NCI-H2196 treated with DMSO at 0.1 percent for 48 hours (cell line): ENCODE measurements around the gene SGK1.
A peak's percentile ranks its signal among the peaks of the same experiment; 100 is the strongest.
"Not testable (repeated sequence)": the region's sequence is repeated elsewhere in the genome, so short reads cannot be mapped to it uniquely, and the experiment has no call there.

ENCODE experiments used
- DNase-seq: peaks from one replicate; lab custom pipeline; 2025; ENCODE audit not compliant: unreplicated experiment; lab: John Stamatoyannopoulos, UW

SGK1 gene

DNA sequence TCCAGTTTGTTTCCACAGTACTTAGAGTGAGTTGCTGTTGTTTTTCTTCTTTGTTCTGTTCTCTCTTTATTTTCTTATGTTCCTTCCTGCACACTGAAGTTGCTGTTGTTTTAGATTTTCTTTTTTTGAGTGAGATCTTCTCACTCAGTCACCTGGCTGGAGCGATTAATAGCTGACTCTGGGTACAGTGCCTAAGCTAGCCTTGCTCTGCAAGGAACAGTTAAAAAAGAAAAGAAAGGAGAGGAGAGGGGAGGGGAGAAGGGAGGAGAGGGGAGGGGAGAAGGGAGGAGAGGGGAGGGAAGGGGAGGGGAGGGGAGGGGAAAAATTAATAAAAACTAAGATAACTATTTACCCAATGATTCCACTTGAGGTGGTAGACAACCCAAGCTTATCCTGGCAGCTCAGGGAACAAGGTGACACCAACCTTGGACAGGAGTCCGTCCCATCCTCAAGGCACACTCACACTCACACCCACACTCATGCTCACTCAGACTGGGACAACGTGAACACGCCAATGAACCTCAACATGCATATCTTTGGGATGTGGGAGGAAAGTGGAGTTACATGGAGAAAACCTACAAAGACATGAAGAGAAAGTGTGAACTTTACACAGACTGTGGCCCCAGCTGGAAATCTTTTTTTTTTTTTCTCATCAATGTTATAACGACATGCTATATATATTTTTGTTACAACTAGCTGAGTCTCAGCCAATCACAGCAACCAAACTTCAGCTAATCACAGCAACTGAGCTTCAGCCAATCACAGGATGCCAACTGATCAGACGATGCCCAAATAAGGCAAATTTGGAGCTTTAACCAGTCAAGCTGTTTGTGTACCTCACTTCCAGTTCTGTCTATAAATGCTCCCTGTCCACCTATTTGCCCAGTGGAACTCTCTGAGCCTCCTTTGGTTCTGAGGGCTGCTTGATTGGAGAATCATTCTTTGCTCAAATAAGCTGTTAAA is 124.1 kb downstream of the SGK1 start:
- DNase-seq: no peak

DNA sequence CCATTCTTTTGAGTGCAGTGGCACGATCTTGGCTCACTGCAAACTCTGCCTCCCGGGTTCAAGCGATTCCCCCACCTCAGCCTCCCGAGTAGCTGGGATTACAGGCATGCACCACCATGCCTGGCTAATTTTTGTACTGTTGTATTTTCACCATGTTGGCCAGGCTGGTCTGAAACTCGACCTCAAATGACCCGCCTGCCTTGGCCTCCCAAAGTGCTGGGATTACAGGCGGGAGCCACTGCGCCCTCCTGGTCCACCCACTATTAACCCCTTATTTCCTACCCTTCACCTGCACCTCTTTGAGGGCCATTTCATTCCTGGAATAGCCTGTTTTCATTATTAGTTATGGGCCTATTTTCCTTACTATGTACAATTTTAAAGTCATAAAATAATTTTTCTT is 125.3 kb downstream of the SGK1 start:
- not testable (repeated sequence) for DNase-seq

DNA sequence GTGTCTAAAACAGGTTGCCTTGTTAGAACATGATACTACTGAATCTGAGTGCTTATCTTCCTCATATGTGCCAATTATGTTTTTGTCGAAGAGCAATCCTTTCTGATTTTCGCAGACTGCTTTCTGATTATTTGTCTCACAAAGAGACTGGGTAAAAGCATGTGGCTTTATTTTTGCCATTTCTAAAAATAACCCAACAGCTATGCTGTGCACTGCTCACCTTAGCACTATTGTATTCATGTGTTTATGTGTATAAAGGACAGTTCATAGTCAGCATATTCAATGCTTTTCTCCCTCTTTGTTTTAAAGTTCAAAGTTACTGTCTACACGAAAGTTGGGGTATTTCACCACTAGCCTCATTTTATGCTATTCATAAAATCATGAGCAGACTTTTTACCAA is 127.0 kb downstream of the SGK1 start:
- DNase-seq: no peak

DNA sequence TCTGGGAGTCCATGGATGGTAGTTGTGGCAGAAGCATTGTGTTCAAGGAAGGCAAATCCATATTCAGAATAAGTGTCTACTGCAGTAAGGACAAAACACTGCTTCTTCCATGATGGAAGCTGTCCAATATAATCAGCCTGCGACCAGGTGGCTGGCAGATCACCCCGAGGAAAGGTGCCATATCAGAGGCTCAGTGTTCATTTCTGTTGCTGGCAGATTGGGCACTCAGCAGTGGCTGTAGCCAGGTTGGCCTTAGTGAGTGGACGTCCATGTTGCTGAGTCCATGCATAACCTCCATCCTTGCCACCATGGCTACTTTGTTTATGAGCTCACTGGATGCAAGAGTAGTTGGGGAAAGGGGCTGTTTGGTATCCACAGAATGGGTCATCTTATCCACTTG is 130.2 kb downstream of the SGK1 start:
- DNase-seq: no peak

DNA sequence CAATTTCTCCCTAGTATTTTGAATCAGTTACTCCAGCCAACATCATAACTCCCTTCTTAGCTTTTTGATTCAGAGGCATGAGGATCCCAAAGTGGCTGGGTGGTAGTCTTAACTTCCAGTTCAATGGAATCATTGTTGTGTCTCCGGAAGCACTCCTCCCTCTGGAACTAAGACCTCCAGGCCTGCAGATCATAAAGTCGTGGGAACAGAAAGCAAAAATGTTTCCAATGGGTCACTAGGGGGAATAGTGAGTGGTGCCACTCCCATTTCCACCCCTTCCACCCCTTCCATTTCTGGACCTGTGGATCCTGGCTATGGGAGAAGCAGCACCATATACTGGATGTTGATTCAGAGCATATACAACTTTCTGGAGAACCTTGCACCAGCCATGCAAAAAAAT is 130.8 kb downstream of the SGK1 start:
- no peak for DNase-seq

DNA sequence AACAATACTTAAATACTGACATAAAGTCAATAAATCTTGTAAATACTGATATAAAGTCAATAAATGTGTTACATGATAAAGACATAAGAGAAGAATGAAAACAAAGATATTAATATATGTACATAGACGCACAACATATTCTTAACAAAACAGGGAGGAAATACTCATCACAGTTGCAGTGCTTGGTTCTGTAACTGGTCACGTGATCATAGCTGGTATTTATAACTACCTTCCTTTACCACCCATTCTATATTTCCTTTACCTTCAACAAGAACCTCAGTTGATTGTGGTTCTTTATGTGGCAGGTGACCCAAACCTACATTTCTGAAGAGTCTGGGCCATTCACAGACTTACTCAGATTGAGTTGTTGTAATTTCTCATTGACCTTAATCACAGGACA is 131.6 kb downstream of the SGK1 start:
- DNase-seq: no peak

DNA sequence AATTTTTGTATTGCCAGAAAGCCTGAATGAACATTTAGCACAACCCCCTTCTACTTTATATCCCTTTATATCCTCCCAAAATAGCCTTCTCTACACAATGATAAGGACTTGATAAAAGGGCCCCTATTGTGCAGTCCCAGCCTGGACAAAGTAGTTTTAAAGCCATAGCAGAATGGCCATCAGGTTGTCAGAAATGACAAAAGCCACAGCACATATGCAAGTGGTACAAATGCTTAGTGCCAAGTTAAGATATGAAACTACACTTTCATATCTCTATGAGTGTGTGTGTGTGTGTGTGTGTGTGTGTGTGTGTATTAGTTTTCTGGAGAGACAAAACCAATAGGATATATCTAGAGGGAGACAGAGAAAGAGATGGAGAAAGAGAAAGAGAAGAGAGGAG is 132.6 kb downstream of the SGK1 start:
- DNase-seq: no peak

GRCh38 chr6:134183844-134184243 is 134.1 kb downstream of the SGK1 start:
- DNase-seq: no peak

DNA sequence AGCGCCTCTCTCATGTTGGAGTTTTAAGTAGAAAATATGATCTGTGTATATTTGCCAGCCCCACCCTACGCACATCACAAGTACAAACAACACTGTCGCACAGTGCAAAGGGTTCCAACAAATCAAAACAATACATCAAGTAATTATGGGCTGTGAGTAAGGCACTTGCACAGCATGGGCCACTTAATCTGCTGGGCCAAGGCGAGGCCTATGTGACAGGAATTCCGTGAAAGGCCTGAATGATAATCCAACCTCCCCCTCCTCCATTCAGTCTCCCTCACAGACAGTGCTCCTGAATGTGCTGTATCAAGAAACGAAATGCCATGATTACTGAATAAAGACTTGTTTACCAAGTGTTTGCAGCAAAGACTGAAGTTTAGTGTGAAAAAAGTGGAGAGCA is 135.4 kb downstream of the SGK1 start:
- DNase-seq: no peak

DNA sequence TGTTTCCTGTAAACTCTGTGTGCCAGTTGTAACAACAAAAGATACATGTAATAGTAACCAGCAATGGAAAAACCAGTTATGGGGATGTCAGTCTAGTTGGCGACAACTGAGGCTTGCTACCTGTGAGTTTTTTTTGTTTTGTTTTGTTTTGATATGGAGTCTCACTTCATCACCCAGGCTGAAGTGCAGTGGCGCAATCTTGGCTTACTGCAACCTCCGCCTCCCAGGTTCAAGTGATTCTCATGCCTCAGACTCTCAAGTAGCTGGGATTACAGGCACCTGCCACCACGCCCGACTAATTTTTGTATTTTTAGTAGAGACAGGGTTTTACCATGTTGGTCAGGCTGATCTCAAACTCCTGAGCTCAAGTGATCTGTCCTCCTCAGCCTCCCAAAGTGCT is 136.2 kb downstream of the SGK1 start:
- DNase-seq: not testable (repeated sequence)

DNA sequence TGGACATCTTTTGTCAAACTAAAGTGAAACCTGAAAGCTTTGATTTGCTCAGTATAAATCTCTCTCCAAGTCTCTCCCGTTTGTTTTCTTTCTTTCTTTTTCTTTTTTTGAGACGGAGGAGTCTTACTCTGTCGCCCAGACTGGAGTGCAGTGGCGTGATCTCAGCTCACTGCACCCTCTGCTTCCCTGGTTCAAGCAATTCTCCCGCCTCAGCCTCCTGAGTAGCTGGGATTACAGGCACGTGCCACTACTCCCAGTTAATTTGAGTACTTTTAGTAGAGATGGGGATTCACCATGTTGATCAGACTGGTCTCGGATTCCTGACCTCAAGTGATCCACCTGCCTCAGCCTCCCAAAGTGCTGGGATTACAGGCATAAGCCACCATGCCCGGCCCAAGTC is 136.7 kb downstream of the SGK1 start:
- not testable (repeated sequence) for DNase-seq

GRCh38 chr6:134180540-134180939 is 137.4 kb downstream of the SGK1 start:
- not testable (repeated sequence) for DNase-seq

GRCh38 chr6:134178161-134179044 is 139.5 kb downstream of the SGK1 start:
- DNase-seq: no peak

- DNase-seq: no peak
These were observed 140.2 kb downstream of the SGK1 start for GRCh38 chr6:134177753-134178160.

DNA sequence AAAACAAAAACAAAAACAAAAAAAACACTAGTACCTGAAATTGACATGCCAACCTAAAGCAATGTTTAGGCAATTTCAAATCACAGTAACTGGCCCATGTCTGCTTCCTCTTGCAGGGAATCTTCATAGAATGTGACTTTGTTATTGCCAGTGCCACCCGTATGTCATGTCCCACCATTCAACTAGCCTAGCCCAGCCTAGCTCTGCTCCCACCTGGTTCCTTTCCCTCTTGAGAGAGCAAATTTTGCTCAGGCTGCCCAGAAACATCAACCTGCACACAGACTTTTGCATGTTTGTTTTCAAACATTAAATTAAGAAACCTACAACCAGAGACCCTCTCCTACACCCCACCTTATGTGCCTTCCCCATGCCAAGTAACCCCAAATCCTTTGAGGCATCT is 140.7 kb downstream of the SGK1 start:
- no peak for DNase-seq

DNA sequence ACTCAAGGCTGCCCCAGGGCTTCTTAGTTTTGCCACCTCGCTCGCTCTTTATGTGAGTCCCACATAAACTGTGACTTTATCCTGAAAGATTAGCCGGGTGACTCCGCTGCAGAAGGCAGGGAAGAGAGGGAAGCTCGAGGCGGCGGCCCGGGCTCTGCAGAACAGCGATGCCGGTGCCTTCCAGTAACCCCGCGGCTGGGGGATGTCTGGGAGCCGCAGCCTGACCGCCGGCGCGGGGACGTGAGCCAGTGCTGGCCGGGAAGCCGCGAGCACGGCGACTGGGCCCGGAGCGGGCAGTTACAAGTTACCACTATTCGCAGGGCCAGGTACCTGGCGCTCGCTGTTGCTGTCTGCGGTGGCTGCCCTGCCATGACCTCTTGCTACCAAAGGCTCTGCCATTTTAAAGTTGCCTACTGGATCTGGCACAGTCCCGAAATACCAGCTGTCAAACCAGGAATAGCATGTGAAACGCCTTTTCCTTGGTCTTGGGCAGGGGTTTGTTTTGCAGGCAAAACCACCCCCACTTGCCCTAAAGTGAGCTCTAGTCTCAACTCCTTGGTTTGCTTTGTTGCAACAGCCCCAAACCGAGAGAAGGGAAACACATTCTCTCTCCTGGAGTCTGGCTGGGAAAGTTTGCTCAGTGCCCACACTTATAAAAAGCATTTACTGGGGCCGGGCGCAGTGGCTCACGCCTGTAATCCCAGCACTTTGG is 141.5 kb downstream of the SGK1 start:
- DNase-seq: no peak

DNA sequence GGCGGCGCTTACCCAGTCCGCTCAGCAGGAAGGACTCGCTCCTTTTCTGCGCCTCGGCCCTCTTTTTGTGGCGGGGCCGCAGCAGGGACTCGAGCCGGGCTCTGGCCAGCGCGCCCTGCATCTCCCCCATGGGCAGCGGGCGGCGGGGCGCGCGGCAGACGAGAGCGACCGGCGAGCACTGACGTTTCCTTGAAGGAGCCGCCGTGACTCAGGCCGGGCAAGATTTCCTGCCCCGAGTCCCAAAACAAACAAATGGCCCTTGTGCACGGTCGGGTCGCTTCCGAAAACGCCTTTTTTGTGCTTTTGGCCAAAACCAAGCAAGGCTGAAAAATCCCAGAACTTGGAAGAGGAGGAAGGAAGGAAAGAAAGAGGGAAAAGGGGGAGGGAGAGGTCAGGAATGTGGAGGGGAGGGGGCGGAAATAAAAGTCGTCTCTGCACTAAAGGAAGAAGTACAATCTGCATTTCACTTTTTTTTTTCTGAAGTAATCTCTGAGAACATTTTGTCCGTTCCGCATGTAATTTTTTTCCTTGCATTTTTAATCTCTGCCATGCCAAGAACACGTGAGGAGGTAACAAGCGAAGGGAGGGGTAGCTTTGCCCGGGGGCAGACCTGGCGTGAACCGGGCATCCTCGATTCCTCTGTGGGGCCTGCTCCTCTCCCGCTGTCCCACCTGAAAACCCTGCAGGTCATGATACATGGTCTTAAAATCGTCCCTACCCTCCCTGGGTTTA is 142.2 kb downstream of the SGK1 start:
- DNase-seq: peak; percentile 37

DNA sequence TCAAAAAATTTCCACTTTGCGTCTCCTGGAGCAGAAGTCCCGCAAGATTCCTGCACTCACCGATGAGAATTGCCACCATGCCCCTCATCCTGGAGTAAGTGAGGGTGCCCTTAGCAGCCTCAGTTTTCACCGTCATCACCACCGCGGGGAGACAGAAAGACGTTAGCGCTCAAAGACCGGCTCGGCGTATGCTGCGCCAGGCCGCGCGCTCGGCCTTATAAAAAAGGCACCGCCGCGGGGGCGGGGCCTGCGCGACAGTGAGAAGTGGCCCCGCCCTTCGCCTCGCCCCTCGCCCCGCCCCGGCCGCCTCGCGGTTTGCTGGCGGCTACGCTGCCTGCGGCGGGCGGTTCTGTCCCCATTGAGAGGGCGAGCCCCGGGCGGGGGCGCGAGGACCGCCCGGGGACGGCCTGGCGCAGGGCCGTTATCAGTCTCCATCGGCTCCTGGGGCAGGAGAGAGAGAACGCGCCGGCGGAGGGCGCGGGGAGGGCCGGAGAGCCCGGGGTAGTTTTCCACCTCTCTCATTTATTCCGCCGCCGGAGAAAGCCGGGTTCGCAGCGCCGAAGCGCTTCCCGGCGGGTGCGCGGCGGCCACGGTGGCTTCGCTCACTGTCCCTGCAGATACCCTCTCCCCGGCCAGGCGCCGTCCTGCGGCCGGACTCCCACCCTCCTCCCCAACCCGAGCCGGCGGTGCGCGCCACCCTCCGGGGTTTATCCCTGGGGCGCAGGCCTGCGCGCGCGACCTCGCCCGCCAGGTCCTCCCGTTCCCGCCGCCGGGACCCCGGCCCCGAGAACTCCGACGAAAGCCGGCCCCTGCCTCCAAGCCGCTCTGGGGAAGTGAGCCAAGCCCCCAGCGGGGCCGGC is 143.0 kb downstream of the SGK1 start:
- peak; percentile 85 for DNase-seq

DNA sequence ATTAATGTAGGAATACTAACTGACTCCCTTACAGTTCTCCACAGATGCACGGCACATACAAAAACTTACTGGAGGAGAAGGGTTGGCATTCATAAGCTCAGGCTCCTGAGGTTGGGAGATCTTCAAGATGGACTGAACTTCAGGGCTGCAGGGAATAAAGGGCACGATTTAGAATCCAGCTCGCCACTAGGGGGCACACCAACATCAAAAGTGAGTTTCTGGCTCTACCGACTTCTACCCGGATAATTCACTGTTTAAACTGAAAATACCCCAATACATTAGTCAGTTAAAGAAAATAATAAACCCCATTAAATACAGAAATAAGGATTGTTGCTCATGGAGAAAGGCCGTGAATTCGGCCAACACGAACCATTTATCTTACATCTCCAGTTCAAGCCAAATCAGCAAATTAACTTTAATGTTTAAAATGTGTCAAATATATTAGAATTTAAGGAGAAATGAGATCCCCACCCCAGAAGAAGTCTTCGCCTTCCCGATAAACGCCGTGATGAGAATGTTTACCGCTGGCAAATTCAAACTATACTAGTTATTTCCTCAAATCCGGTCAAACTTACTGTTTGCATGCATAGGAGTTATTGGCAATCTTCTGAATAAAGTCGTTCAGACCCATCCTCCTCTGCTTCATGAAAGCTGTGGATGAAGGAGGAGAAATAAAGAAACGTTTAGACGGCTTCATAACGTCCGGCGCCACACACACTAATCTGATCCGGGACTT is 143.8 kb downstream of the SGK1 start:
- DNase-seq: peak; percentile 54
